Aorta (tissue), 5 donors: Measurements from ENCODE around the gene WBP2NL. TPM values are rescaled to one million over a fixed set of nuclear protein-coding genes. Genes with fewer than 3 reads are reported as not detected.

Experiments used
- ATAC-seq: fragments of 200-7000 bp; cut with Tn5 transposase; one replicate; pipeline ENCODE4 v1.9.1; 2022; ENCODE audit warnings: moderate library complexity; ENCODE audit not compliant: low FRiP score
- DNase-seq, 2 donors: peaks; one replicate each; pipeline ENCODE4 v3.0.0-alpha.2; 2020
- H3K27ac ChIP-seq, 2 donors: one replicate each; pipeline ENCODE4 v1.5.1; 2013; ENCODE audit warnings: low read length in 2 of 2, mild to moderate bottlenecking in 2 of 2, moderate library complexity in 2 of 2, control low read depth in 1 of 2, inconsistent platforms in 1 of 2, low read depth in 1 of 2
- H3K27me3 ChIP-seq, 2 donors: one replicate each; pipeline ENCODE4 v1.6.1; 2013; ENCODE audit warnings: control low read depth in 1 of 2, low read length in 1 of 2, mild to moderate bottlenecking in 1 of 2, moderate library complexity in 1 of 2; ENCODE audit not compliant: insufficient read depth in 2 of 2, control insufficient read depth in 1 of 2
- H3K36me3 ChIP-seq, 2 donors: one replicate each; pipeline ENCODE4 v1.6.1; 2013; ENCODE audit warnings: control low read depth in 1 of 2, low read length in 1 of 2, mild to moderate bottlenecking in 1 of 2; ENCODE audit not compliant: insufficient read depth in 2 of 2, control insufficient read depth in 1 of 2
- H3K4me1 ChIP-seq, 2 donors: one replicate each; pipeline ENCODE4 v1.6.1; 2013; ENCODE audit warnings: low read length in 2 of 2, control low read depth in 1 of 2, mild to moderate bottlenecking in 1 of 2, moderate library complexity in 1 of 2; ENCODE audit not compliant: insufficient read depth in 2 of 2, control insufficient read depth in 1 of 2
- H3K4me3 ChIP-seq, 2 donors: one replicate each; pipeline ENCODE4 v1.5.1; 2013; ENCODE audit warnings: low read length in 2 of 2, control low read depth in 1 of 2, mild to moderate bottlenecking in 1 of 2
- H3K9me3 ChIP-seq: one replicate; pipeline ENCODE4 v1.6.1; 2013; ENCODE audit warnings: mild to moderate bottlenecking, low read length; ENCODE audit not compliant: control insufficient read depth
- WGBS, 2 donors: extraction: QIAGEN DNeasy Blood & Tissue Kit; methylation state at CpG; one replicate each; pipeline ENCODE4 v1.1.7; 2013; 5-methylcytosine and 5-hydroxymethylcytosine counted together
- intact Hi-C, 2 donors: fragments of 100-400 bp; cut with DNase I; formaldehyde crosslinking; loops; one replicate each; pipeline versions ENCODE4 v1.14.2 to v1.15.0; 2022
- polyA plus RNA-seq, 2 donors: library from polyadenylated mRNA; stranded (reverse); fragments of 200-250 nt; gene quantifications; one replicate each; pipeline ENCODE4 v1.2.3, GENCODE V29; 2013
- total RNA-seq, 2 donors: library from RNA; stranded (reverse); fragmentation: NEBNext Ultra II Directional; extraction: Animal tissue kit (Norgen Biotek cat#: 25700); gene quantifications; one replicate each; pipeline ENCODE4 v1.2.1, GENCODE V29; 2021
- donor health status: healthy with polysubstance abuse.
- donor health status: Bipolar disorder and iron deficiency.
- donor health status: DM: no; HTN: no; CAD: no.
- donor health status: DM: no; HTN: no; CAD: no.
- donor health status: DM: yes; HTN: yes; CAD: no.

The WBP2NL gene
- total and polyA plus RNA-seq, 4 donors = 0.36 to 2.9 (median 0.81) TPM; not detected in 1

GRCh38 chr22:41991111-41991510 lies 7.5 kb upstream of the WBP2NL start:
- ATAC-seq (no peak), DNase-seq (peak in 1 of 2 donors; percentile 6)
- Histone ChIP-seq H3K4me3 (no peak overlapping the region), H3K4me1 (no peaks in the 10 kb centered on the region), H3K9me3 (no peaks in the 10 kb centered on the region), H3K27me3 (no peaks in the 10 kb centered on the region), H3K27ac (no peak overlapping the region), H3K36me3 (no peaks in the 10 kb centered on the region)
- 92 to 94% methylated on average over 7 of the region's 7 CpGs for WGBS, 2 donors
- intact Hi-C loops = no loop called here

GRCh38 chr22:41992496-41992895 lies 6.1 kb upstream of the WBP2NL start:
- DNase-seq = peak in 1 of 2 donors; percentile 32
- Histone ChIP-seq H3K9me3 (no peaks in the 10 kb centered on the region), H3K27me3 (no peaks in the 10 kb centered on the region), H3K4me3 (no peak overlapping the region), H3K4me1 (no peaks in the 10 kb centered on the region), H3K27ac (no peak overlapping the region), H3K36me3 (no peaks in the 10 kb centered on the region)
- WGBS, 2 donors = 90 to 96% methylated on average over 5 of the region's 5 CpGs
- intact Hi-C loops = no loop called here
- ATAC-seq = no peak

GRCh38 chr22:41995211-41995610 lies 3.4 kb upstream of the WBP2NL start:
- ATAC-seq (no peak), DNase-seq (peak in 1 of 2 donors; percentile 5)
- H3K4me3 ChIP-seq = no peak overlapping the region
- H3K27ac ChIP-seq = no peak overlapping the region
- intact Hi-C loops = no loop called here
- H3K27me3 ChIP-seq = no peaks in the 10 kb centered on the region
- no peaks in the 10 kb centered on the region for H3K36me3 ChIP-seq
- WGBS, 2 donors = 53 to 58% methylated on average over 3 of the region's 3 CpGs
- H3K9me3 ChIP-seq = no peaks in the 10 kb centered on the region
- no peaks in the 10 kb centered on the region for H3K4me1 ChIP-seq

- Histone ChIP-seq H3K27me3 (no peaks in the 10 kb centered on the region), H3K27ac (no peak overlapping the region), H3K9me3 (peaks cover 2% of the 10 kb centered on the region), H3K4me3 (no peak overlapping the region), H3K4me1 (no peaks in the 10 kb centered on the region), H3K36me3 (no peaks in the 10 kb centered on the region)
- 74 to 78% methylated on average over 5 of the region's 5 CpGs for WGBS, 2 donors
- ATAC-seq (no peak), DNase-seq (peak in 1 of 2 donors; percentile 56)
- intact Hi-C loops = no loop called here
These were observed 1.8 kb upstream of the WBP2NL start for GRCh38 chr22:41996826-41997225.

- DNase-seq = peak in 1 of 2 donors; percentile 55
- Histone ChIP-seq H3K4me3 (no peak overlapping the region), H3K4me1 (no peaks in the 10 kb centered on the region), H3K27ac (no peak overlapping the region), H3K9me3 (peaks cover 2% of the 10 kb centered on the region), H3K27me3 (no peaks in the 10 kb centered on the region), H3K36me3 (no peaks in the 10 kb centered on the region)
- 93 to 96% methylated on average over 8 of the region's 8 CpGs for WGBS, 2 donors
- ATAC-seq = no peak
- intact Hi-C loops = no loop called here
These were observed 1.9 kb downstream of the WBP2NL start for GRCh38 chr22:42000466-42000865.

GRCh38 chr22:42001121-42001520 lies 2.5 kb downstream of the WBP2NL start:
- Histone ChIP-seq H3K4me3 (no peak overlapping the region), H3K36me3 (no peaks in the 10 kb centered on the region), H3K9me3 (peaks cover 2% of the 10 kb centered on the region), H3K27me3 (no peaks in the 10 kb centered on the region), H3K27ac (no peak overlapping the region), H3K4me1 (no peaks in the 10 kb centered on the region)
- intact Hi-C loops = no loop called here
- ATAC-seq = no peak
- WGBS, 2 donors = 83 to 88% methylated on average over 8 of the region's 8 CpGs
- no peak for DNase-seq

- ATAC-seq = no peak
- Histone ChIP-seq H3K27ac (no peak overlapping the region), H3K4me3 (no peak overlapping the region), H3K4me1 (no peaks in the 10 kb centered on the region), H3K36me3 (no peaks in the 10 kb centered on the region), H3K27me3 (no peaks in the 10 kb centered on the region), H3K9me3 (peaks cover 2% of the 10 kb centered on the region)
- no peak for DNase-seq
- intact Hi-C loops = no loop called here
- WGBS, 2 donors = 94 to 96% methylated on average over 12 of the region's 12 CpGs
These were observed 3.1 kb downstream of the WBP2NL start for GRCh38 chr22:42001706-42002105.

GRCh38 chr22:42007922-42008321 lies 9.3 kb downstream of the WBP2NL start:
- no peak for ATAC-seq
- Histone ChIP-seq H3K4me1 (no peaks in the 10 kb centered on the region), H3K27ac (no peak overlapping the region), H3K36me3 (no peaks in the 10 kb centered on the region), H3K27me3 (no peaks in the 10 kb centered on the region), H3K4me3 (no peak overlapping the region), H3K9me3 (no peaks in the 10 kb centered on the region)
- intact Hi-C loops = no loop called here
- DNase-seq = no peak
- WGBS, 2 donors = 68 to 78% methylated on average over 4 of the region's 4 CpGs

- intact Hi-C loops = no loop called here
- Histone ChIP-seq H3K4me3 (no peak overlapping the region), H3K27me3 (peaks cover 0 to 1% of the 10 kb centered on the region in 2 donors), H3K36me3 (no peaks in the 10 kb centered on the region), H3K27ac (no peak overlapping the region), H3K4me1 (no peaks in the 10 kb centered on the region), H3K9me3 (peaks cover 2% of the 10 kb centered on the region)
- WGBS, 2 donors = 85 to 95% methylated on average over 7 of the region's 7 CpGs
- ATAC-seq = no peak
- no peak for DNase-seq
These were observed 12.2 kb downstream of the WBP2NL start for GRCh38 chr22:42010778-42011177.
